IMR-90 (cell line): ENCODE results near the gene PPIP5K2.

Source experiments
- BHLHE40 ChIP-seq: fragments of 150-350 bp; IDR thresholded peaks from 2 replicates; pipeline ENCODE4 v1.6.1; 2016; ENCODE audit warnings: mild to moderate bottlenecking, low read depth, low read length
- CEBPB ChIP-seq: IDR thresholded peaks from 2 replicates; pipeline ENCODE4 v1.6.1; 2012; ENCODE audit warnings: low read depth, low read length, improper control_type of control experiment
- CTCF ChIP-seq: conservative IDR thresholded peaks from 2 replicates; pipeline ENCODE4 v1.5.1; 2012; ENCODE audit warnings: mild to moderate bottlenecking, low read depth, low read length, improper control_type of control experiment
- FOS ChIP-seq: fragments of 150-350 bp; IDR thresholded peaks from 2 replicates; pipeline ENCODE4 v1.6.1; 2016; ENCODE audit warnings: low read depth, low read length
- MXI1 ChIP-seq: IDR thresholded peaks from 2 replicates; pipeline ENCODE4 v1.6.1; 2012; ENCODE audit warnings: low read depth, mild to moderate bottlenecking, low read length, moderate library complexity, borderline replicate concordance
- NFE2L2 ChIP-seq: fragments of 150-350 bp; IDR thresholded peaks from 2 replicates; pipeline ENCODE4 v1.6.1; 2016; ENCODE audit warnings: low read depth, mild to moderate bottlenecking, low read length
- POLR2A ChIP-seq: IDR thresholded peaks from 2 replicates; pipeline ENCODE4 v1.6.1; 2012; ENCODE audit warnings: mild to moderate bottlenecking, low read depth, low read length
- RFX5 ChIP-seq: IDR thresholded peaks from 2 replicates; pipeline ENCODE4 v1.8.0; 2012; ENCODE audit warnings: low read depth, mild to moderate bottlenecking, low read length, moderate library complexity
- SMC3 ChIP-seq: fragments of 150-350 bp; IDR thresholded peaks from 2 replicates; pipeline ENCODE4 v1.6.1; 2016; ENCODE audit warnings: low read depth, mild to moderate bottlenecking, antibody characterized with exemption, low read length, moderate library complexity

DNA sequence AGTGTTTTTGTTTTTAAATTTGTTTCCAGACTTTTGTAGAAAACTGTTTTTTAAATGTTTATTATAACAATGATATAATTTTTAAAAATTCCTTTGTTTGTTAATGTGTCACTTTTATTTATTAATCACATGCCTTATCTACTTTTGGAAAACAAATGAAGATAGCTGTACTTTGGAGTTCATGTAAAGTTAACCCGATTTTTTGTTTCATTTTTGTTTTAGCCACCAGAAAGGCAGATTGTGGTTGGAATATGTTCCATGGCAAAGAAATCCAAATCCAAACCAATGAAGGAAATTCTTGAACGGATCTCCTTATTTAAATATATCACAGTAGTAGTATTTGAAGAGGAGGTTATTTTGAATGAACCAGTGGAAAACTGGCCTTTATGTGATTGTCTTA, 13.1 kb downstream of the PPIP5K2 start:
- no peak for TF ChIP-seq FOS
- no peak for TF ChIP-seq SMC3
- TF ChIP-seq RFX5: no peak
- TF ChIP-seq POLR2A: no peak
- TF ChIP-seq MXI1: no peak
- no peak for TF ChIP-seq CTCF
- no peak for TF ChIP-seq BHLHE40
- TF ChIP-seq NFE2L2: no peak
- no peak for TF ChIP-seq CEBPB
